ENCODE results near the gene PRPF31.

DNA sequence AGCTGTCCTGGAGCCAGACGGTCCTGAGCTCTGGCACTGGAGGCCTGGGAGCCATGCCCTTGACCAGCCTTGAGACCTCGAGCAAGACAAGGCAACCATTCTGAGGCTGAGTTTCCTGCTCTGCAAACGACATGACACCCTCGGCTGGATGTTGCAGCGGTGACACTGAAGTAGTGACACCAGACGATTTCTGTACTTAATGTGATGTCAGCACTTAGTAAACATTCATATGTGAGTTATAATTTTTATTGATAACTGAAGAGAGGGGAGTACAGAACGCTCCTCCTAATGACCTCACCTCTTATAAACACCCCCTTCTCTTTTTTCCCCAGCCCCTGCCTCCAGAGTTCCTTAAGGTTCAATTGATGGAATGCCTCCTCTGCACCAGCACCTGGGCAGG lies 7.1 kb upstream of the PRPF31 start:
- TF ChIP-seq, protein P1, sequence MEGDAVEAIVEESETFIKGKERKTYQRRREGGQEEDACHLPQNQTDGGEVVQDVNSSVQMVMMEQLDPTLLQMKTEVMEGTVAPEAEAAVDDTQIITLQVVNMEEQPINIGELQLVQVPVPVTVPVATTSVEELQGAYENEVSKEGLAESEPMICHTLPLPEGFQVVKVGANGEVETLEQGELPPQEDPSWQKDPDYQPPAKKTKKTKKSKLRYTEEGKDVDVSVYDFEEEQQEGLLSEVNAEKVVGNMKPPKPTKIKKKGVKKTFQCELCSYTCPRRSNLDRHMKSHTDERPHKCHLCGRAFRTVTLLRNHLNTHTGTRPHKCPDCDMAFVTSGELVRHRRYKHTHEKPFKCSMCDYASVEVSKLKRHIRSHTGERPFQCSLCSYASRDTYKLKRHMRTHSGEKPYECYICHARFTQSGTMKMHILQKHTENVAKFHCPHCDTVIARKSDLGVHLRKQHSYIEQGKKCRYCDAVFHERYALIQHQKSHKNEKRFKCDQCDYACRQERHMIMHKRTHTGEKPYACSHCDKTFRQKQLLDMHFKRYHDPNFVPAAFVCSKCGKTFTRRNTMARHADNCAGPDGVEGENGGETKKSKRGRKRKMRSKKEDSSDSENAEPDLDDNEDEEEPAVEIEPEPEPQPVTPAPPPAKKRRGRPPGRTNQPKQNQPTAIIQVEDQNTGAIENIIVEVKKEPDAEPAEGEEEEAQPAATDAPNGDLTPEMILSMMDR (conservative IDR thresholded peaks at IDR 0.05; ENCODE audit: low read length): no peak
- no peak for TF ChIP-seq EZH2phosphoT487 (IDR thresholded peaks at IDR 0.05; ENCODE audit: borderline replicate concordance, low read depth, low read length)
